ENCODE results near the gene C3orf62. TPM values are rescaled to one million over a fixed set of nuclear protein-coding genes. Genes with fewer than 3 reads are reported as not detected.

The C3orf62 gene
- total RNA-seq, 1 donor, result 1.3 TPM

GRCh38 chr3:49283997-49284396 lies 7.0 kb upstream of the C3orf62 start:
- H3K4me3 ChIP-seq (ENCODE audit: low read depth, low read length), result no peak overlapping the region
- TF ChIP-seq CTCF (IDR thresholded peaks at IDR 0.05; ENCODE audit: insufficient read depth, low read length), result no peak
- no peak for DNase-seq (ENCODE audit: low read depth)

DNA sequence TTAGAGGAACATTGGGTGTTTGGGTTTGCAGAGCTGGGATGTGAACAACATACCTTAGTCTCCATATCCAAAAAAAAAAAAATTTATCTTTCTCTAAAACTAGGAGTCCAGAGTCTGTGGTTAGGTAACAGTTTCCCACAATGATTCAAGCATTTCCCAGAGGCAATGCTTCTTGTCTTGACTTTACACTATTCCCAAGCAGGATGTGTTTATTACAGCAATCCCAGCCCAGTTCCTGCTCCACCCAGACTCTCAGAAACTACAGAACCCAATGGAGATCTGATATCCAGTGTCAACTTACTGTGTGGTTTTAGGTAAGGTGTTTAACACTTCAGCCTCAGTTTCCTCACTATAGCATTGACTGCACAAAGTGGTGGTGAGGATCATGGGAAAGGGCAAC lies 2.3 kb upstream of the C3orf62 start:
- peak; percentile 67 for DNase-seq (ENCODE audit: low read depth)
- no peak overlapping the region for H3K4me3 ChIP-seq (ENCODE audit: low read depth, low read length)
- TF ChIP-seq CTCF (IDR thresholded peaks at IDR 0.05; ENCODE audit: insufficient read depth, low read length), result no peak

GRCh38 chr3:49278548-49278947 lies 1.5 kb upstream of the C3orf62 start:
- DNase-seq (ENCODE audit: low read depth), result peak; percentile 13
- no peak for TF ChIP-seq CTCF (IDR thresholded peaks at IDR 0.05; ENCODE audit: insufficient read depth, low read length)
- no peak overlapping the region for H3K4me3 ChIP-seq (ENCODE audit: low read depth, low read length)

GRCh38 chr3:49277383-49277775 lies 347 bp upstream of the C3orf62 start:
- peak overlapping the region; percentile 64 for H3K4me3 ChIP-seq (ENCODE audit: low read depth, low read length)
- TF ChIP-seq CTCF (IDR thresholded peaks at IDR 0.05; ENCODE audit: insufficient read depth, low read length), result no peak
- DNase-seq (ENCODE audit: low read depth), result peak; percentile 51

- TF ChIP-seq CTCF (IDR thresholded peaks at IDR 0.05; ENCODE audit: insufficient read depth, low read length), result no peak
- no peak overlapping the region for H3K4me3 ChIP-seq (ENCODE audit: low read depth, low read length)
- no peak for DNase-seq (ENCODE audit: low read depth)
Measured at GRCh38 chr3:49273825-49274532, 3.1 kb downstream of the C3orf62 start.

GRCh38 chr3:49271047-49271446 lies 6.0 kb downstream of the C3orf62 start:
- TF ChIP-seq CTCF (IDR thresholded peaks at IDR 0.05; ENCODE audit: insufficient read depth, low read length), result no peak
- peak; percentile 17 for DNase-seq (ENCODE audit: low read depth)
- H3K4me3 ChIP-seq (ENCODE audit: low read depth, low read length), result no peak overlapping the region

- no peak for DNase-seq (ENCODE audit: low read depth)
- TF ChIP-seq CTCF (IDR thresholded peaks at IDR 0.05; ENCODE audit: insufficient read depth, low read length), result no peak
- H3K4me3 ChIP-seq (ENCODE audit: low read depth, low read length), result no peak overlapping the region
Measured at GRCh38 chr3:49270156-49270500, 6.9 kb downstream of the C3orf62 start.

Data from fibroblast of the aortic adventitia (primary cell).